Keratinocyte (primary cell): ENCODE data around the gene WDR70. TPM values are rescaled to one million over a fixed set of nuclear protein-coding genes. Genes with fewer than 3 reads are reported as not detected.
"Not testable (repeated sequence)": the region's sequence is repeated elsewhere in the genome, so short reads cannot be mapped to it uniquely, and the experiment has no call there.

ENCODE experiments used
- DNase-seq: peaks from one replicate; pipeline ENCODE4 v3.0.0-alpha.2; 2011; ENCODE audit warnings: low read depth, missing footprints, low spot score
- FAIRE-seq: peaks from 2 replicates; lab custom pipeline; 2011; peaks lifted over from hg19 to GRCh38; lab: Jason Lieb, UNC
- H2AFZ ChIP-seq: 2 replicates; pipeline ENCODE4 v1.6.0; 2012; ENCODE audit warnings: low read length, control low read depth, inconsistent platforms; ENCODE audit not compliant: control insufficient read depth
- H3K27ac ChIP-seq: 2 replicates; pipeline ENCODE4 v1.5.1; 2011; ENCODE audit warnings: low read length; ENCODE audit not compliant: control insufficient read depth, insufficient read depth
- H3K27me3 ChIP-seq: 3 replicates; pipeline ENCODE4 v1.6.0; 2011; ENCODE audit warnings: low read length; ENCODE audit not compliant: control insufficient read depth, insufficient read depth; ENCODE audit errors: extremely low read depth
- H3K36me3 ChIP-seq, 2 experiments: 2 replicates in 1 of 2; 3 replicates in 1 of 2; pipeline ENCODE4 v1.5.1; 2011; ENCODE audit warnings: low read length in 2 of 2, mild to moderate bottlenecking in 1 of 2; ENCODE audit not compliant: control insufficient read depth in 2 of 2, insufficient read depth in 2 of 2; ENCODE audit errors: extremely low read depth in 1 of 2
- H3K4me1 ChIP-seq: 3 replicates; pipeline ENCODE4 v1.5.1; 2011; ENCODE audit warnings: low read length; ENCODE audit not compliant: control insufficient read depth, insufficient read depth; ENCODE audit errors: extremely low read depth
- H3K4me2 ChIP-seq: 3 replicates; pipeline ENCODE4 v1.6.0; 2011; ENCODE audit warnings: low read depth, low read length; ENCODE audit not compliant: control insufficient read depth, insufficient read depth; ENCODE audit errors: extremely low read depth
- H3K4me3 ChIP-seq, 3 experiments: fragments of 200-600 bp in 1 of 3; sonication (generic) in 1 of 3; 2 replicates in 2 of 3; 3 replicates in 1 of 3; pipeline ENCODE4 v1.5.1; 2011 to 2016; ENCODE audit warnings: low read length in 3 of 3, mild to moderate bottlenecking in 3 of 3, control low read depth in 2 of 3, inconsistent platforms in 1 of 3, low read depth in 1 of 3, mixed read lengths in 1 of 3, mixed run types in 1 of 3, moderate library complexity in 1 of 3; ENCODE audit not compliant: control insufficient read depth in 2 of 3, insufficient read depth in 2 of 3; ENCODE audit errors: extremely low read depth in 1 of 3
- H3K79me2 ChIP-seq: 2 replicates; pipeline ENCODE4 v1.6.0; 2012; ENCODE audit warnings: low read length; ENCODE audit not compliant: control insufficient read depth, insufficient read depth
- H3K9ac ChIP-seq: 3 replicates; pipeline ENCODE4 v1.6.0; 2011; ENCODE audit warnings: low read length; ENCODE audit not compliant: control insufficient read depth, insufficient read depth; ENCODE audit errors: extremely low read depth
- H3K9me1 ChIP-seq: 3 replicates; pipeline ENCODE4 v1.6.0; 2011; ENCODE audit warnings: low read length; ENCODE audit not compliant: control insufficient read depth, insufficient read depth; ENCODE audit errors: extremely low read depth
- H3K9me3 ChIP-seq: 2 replicates; pipeline ENCODE4 v1.5.1; 2012; ENCODE audit warnings: low read depth, low read length; ENCODE audit not compliant: control insufficient read depth
- H4K20me1 ChIP-seq: 3 replicates; pipeline ENCODE4 v1.6.0; 2011; ENCODE audit warnings: low read length; ENCODE audit not compliant: control insufficient read depth, insufficient read depth; ENCODE audit errors: extremely low read depth
- CTCF ChIP-seq, 3 experiments: IDR thresholded peaks in 1 of 3; conservative IDR thresholded peaks in 1 of 3; optimal IDR thresholded peaks in 1 of 3; 2 replicates in 2 of 3; 3 replicates in 1 of 3; pipeline versions ENCODE3 to v1.5.1; 2011; ENCODE audit warnings: low read length in 3 of 3, mild to moderate bottlenecking in 3 of 3, moderate library complexity in 2 of 3, control low read depth in 1 of 3, inconsistent platforms in 1 of 3; ENCODE audit not compliant: insufficient read depth in 2 of 3; ENCODE audit errors: extremely low read depth in 1 of 3
- EZH2 ChIP-seq: IDR thresholded peaks from one replicate; pipeline ENCODE4 v1.6.1; 2012; ENCODE audit warnings: inconsistent platforms, mild to moderate bottlenecking, low read length, moderate library complexity
- dilution Hi-C: fragments of 300-500 bp; cut with MboI; formaldehyde crosslinking; loops from one replicate; pipeline ENCODE4 v1.7.0; 2020; ENCODE audit warnings: low sequenced_read_pairs; ENCODE audit not compliant: extremely low pct_ligation_motif_present
- polyA plus RNA-seq, 5 experiments: library from polyadenylated mRNA; depleted of rRNA in 3 of 5; stranded (reverse) in 3 of 5; stranded (forward) in 1 of 5; unstranded in 1 of 5; fragments of >200 nt; gene quantifications; 1 replicate in 1 of 5; 2 replicates in 3 of 5; 3 replicates in 1 of 5; pipeline versions ENCODE4 v1.2.1 to v1.2.3, GENCODE V29; 2011 to 2012; ENCODE audit warnings: missing spikeins in 2 of 5, low read depth in 1 of 5, low replicate concordance in 1 of 5

WDR70 gene
- polyA plus RNA-seq, 1 donor (not counting 4 experiments of a cell fraction or from before 2014, with no cell fraction given) = 25.1 TPM

GRCh38 chr5:37400501-37400900 is 21.4 kb downstream of the WDR70 start:
- DNase-seq = no peak
- dilution Hi-C loops = no loop called here
- peaks cover 0 to 7% of the 10 kb centered on the region in 2 experiments for H3K36me3 ChIP-seq

GRCh38 chr5:37412515-37412914 is 33.4 kb downstream of the WDR70 start:
- no peak for FAIRE-seq
- H3K9ac ChIP-seq = no peak overlapping the region
- no peak overlapping the region for H3K27ac ChIP-seq
- no peak overlapping the region for H3K4me2 ChIP-seq
- no peaks in the 10 kb centered on the region for H3K79me2 ChIP-seq
- no peaks in the 10 kb centered on the region for H3K9me1 ChIP-seq
- DNase-seq = no peak
- H3K4me3 ChIP-seq = no peak overlapping the region
- dilution Hi-C loops = no loop called here
- peaks cover 2% of the 10 kb centered on the region for H4K20me1 ChIP-seq
- no peaks in the 10 kb centered on the region for H3K27me3 ChIP-seq
- TF ChIP-seq CTCF (optimal IDR thresholded peaks at IDR 0.05 in 1 of 3, IDR thresholded peaks at IDR 0.05 in 1 of 3, conservative IDR thresholded peaks at IDR 0.05 in 1 of 3; ENCODE audit: extremely low read depth in 1 of 3, insufficient read depth in 2 of 3, low read length in 3 of 3) = no peak
- no peak for TF ChIP-seq EZH2
- H3K4me1 ChIP-seq = no peaks in the 10 kb centered on the region
- H2AFZ ChIP-seq = no peak overlapping the region
- no peaks in the 10 kb centered on the region for H3K9me3 ChIP-seq
- H3K36me3 ChIP-seq = peaks cover 0 to 1% of the 10 kb centered on the region in 2 experiments

More at GRCh38 chr5:37400501-37400900, 21.4 kb downstream of the WDR70 start:
- no peak overlapping the region for H3K9ac ChIP-seq
- H3K4me1 ChIP-seq = no peaks in the 10 kb centered on the region
- no peak overlapping the region for H3K27ac ChIP-seq
- TF ChIP-seq CTCF (optimal IDR thresholded peaks at IDR 0.05 in 1 of 3, IDR thresholded peaks at IDR 0.05 in 1 of 3, conservative IDR thresholded peaks at IDR 0.05 in 1 of 3; ENCODE audit: extremely low read depth in 1 of 3, insufficient read depth in 2 of 3, low read length in 3 of 3) = no peak
- TF ChIP-seq EZH2 = no peak
- H3K79me2 ChIP-seq = no peaks in the 10 kb centered on the region
- H4K20me1 ChIP-seq = no peaks in the 10 kb centered on the region
- no peaks in the 10 kb centered on the region for H3K27me3 ChIP-seq
- no peaks in the 10 kb centered on the region for H3K9me3 ChIP-seq
- H3K9me1 ChIP-seq = no peaks in the 10 kb centered on the region
- H3K4me2 ChIP-seq = no peak overlapping the region
- no peak overlapping the region for H2AFZ ChIP-seq
- FAIRE-seq = no peak
- no peak overlapping the region for H3K4me3 ChIP-seq

- dilution Hi-C loops, H3K4me1 ChIP-seq, H3K27me3 ChIP-seq, H3K9ac ChIP-seq, H3K9me3 ChIP-seq, H2AFZ ChIP-seq, H3K9me1 ChIP-seq, H3K4me2 ChIP-seq, H4K20me1 ChIP-seq, H3K27ac ChIP-seq, FAIRE-seq, H3K36me3 ChIP-seq, H3K79me2 ChIP-seq, H3K4me3 ChIP-seq, DNase-seq: not testable (repeated sequence)
Observed at GRCh38 chr5:37415456-37415855, 36.3 kb downstream of the WDR70 start.
